H1 (cell line): Measurements from ENCODE around the gene ADCY3.
"Not testable (repeated sequence)": the region's sequence is repeated elsewhere in the genome, so short reads cannot be mapped to it uniquely, and the experiment has no call there.

Experiments used
- CEBPB ChIP-seq: IDR thresholded peaks from 2 replicates; pipeline ENCODE4 v1.6.1; 2012; ENCODE audit warnings: low read depth, low read length
- CTCF ChIP-seq, 3 experiments: IDR thresholded peaks; 1 replicate in 2 of 3; 2 replicates in 1 of 3; pipeline versions ENCODE4 v1.5.1 to v1.6.1; 2011; ENCODE audit warnings: low read length in 3 of 3, mild to moderate bottlenecking in 3 of 3, inconsistent platforms in 2 of 3, low read depth in 1 of 3, moderate library complexity in 1 of 3; ENCODE audit not compliant: insufficient read depth in 1 of 3; ENCODE audit errors: control extremely low read depth in 1 of 3
- EGR1 ChIP-seq: IDR thresholded peaks from 2 replicates; pipeline ENCODE4 v1.6.1; 2011; ENCODE audit warnings: low read depth, low read length, borderline replicate concordance
- EZH2 ChIP-seq: fragments of 200-600 bp; sonication (generic); IDR thresholded peaks from 2 replicates; pipeline ENCODE4 v1.7.1; 2012; ENCODE audit warnings: low read depth, mild to moderate bottlenecking, moderate library complexity, low read length, inconsistent platforms; ENCODE audit not compliant: severe bottlenecking
- POLR2AphosphoS5 ChIP-seq: IDR thresholded peaks from 2 replicates; pipeline ENCODE4 v1.6.1; 2011; ENCODE audit warnings: low read depth, low read length
- POU5F1 ChIP-seq: IDR thresholded peaks from 2 replicates; pipeline ENCODE4 v1.6.1; 2011; ENCODE audit warnings: low read depth, mild to moderate bottlenecking, low read length, moderate library complexity
- RAD21 ChIP-seq, 2 experiments: IDR thresholded peaks in 1 of 2; conservative IDR thresholded peaks in 1 of 2; 2 replicates each; pipeline ENCODE4 v1.6.1; 2011; ENCODE audit warnings: low read depth in 2 of 2, low read length in 2 of 2, improper control_type of control experiment in 1 of 2, inconsistent platforms in 1 of 2, mild to moderate bottlenecking in 1 of 2, moderate library complexity in 1 of 2
- RFX5 ChIP-seq: IDR thresholded peaks from 2 replicates; pipeline ENCODE4 v1.6.1; 2011; ENCODE audit warnings: low read depth, low read length, improper control_type of control experiment, borderline replicate concordance
- SIN3A ChIP-seq, 2 experiments: IDR thresholded peaks in 1 of 2; conservative IDR thresholded peaks in 1 of 2; 2 replicates each; pipeline ENCODE4 v1.6.1; 2011 to 2012; ENCODE audit warnings: low read length in 2 of 2, improper control_type of control experiment in 1 of 2, low read depth in 1 of 2, mild to moderate bottlenecking in 1 of 2

DNA sequence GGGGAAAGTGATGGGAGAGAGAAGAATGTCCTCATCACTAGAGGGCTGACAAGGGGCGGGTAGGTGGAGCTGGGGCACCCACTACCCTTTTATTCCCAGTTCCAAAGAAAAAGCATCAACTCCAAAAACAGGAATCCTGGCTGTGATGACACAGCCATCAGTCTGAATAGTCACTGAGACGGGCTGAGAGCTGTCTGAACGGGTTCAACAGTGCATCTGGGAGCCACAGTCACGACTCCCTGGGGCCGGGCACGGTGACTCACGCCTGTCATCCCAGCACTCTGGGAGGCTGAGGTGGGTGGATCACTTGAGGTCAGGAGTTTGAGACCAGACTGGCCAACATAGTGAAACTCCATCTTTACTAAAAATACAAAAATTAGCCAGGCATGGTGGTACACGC is 84.6 kb downstream of the ADCY3 start:
- TF ChIP-seq POLR2AphosphoS5; POU5F1; RFX5; RAD21 (IDR thresholded peaks at IDR 0.05 in 1 of 2, conservative IDR thresholded peaks at IDR 0.05 in 1 of 2; ENCODE audit: low read depth in 2 of 2, low read length in 2 of 2); CTCF (IDR thresholded peaks at IDR 0.05; ENCODE audit: control extremely low read depth in 1 of 3, insufficient read depth in 1 of 3, low read depth in 1 of 3, low read length in 3 of 3); SIN3A (conservative IDR thresholded peaks at IDR 0.05 in 1 of 2, IDR thresholded peaks at IDR 0.05 in 1 of 2; ENCODE audit: low read depth in 1 of 2, low read length in 2 of 2); EZH2; CEBPB; EGR1: not testable (repeated sequence)
